A549 (cell line): ENCODE results near the gene UPB1.
"Not testable (repeated sequence)": the region's sequence is repeated elsewhere in the genome, so short reads cannot be mapped to it uniquely, and the experiment has no call there.

ENCODE experiments used
- BHLHE40 ChIP-seq: IDR thresholded peaks from 2 replicates; pipeline ENCODE4 v1.6.1; 2012; ENCODE audit warnings: low read depth, low read length, inconsistent platforms
- CTCF ChIP-seq: fragments of >200 bp; sonication (Bioruptor Twin); formaldehyde crosslinking; IDR thresholded peaks from 3 replicates; pipeline ENCODE4 v1.5.1; 2016
- HDAC2 ChIP-seq: fragments of 200-600 bp; sonication (generic); IDR thresholded peaks from 2 replicates; pipeline ENCODE4 v1.6.1; 2016
- JUN ChIP-seq, 2 experiments: fragments of >200 bp; sonication (Bioruptor Twin); formaldehyde crosslinking; IDR thresholded peaks; 2 replicates in 1 of 2; 3 replicates in 1 of 2; pipeline ENCODE4 v1.6.1; 2016 to 2017
- PHF8 ChIP-seq: fragments of 200-600 bp; sonication (generic); IDR thresholded peaks from 2 replicates; pipeline ENCODE4 v1.6.1; 2016; ENCODE audit warnings: low read depth, mild to moderate bottlenecking, antibody characterized with exemption, moderate library complexity, borderline replicate concordance
- POLR2A ChIP-seq: IDR thresholded peaks from 2 replicates; pipeline ENCODE4 v1.6.1; 2012; ENCODE audit warnings: mild to moderate bottlenecking, low read length
- REST ChIP-seq: fragments of 200-600 bp; sonication (generic); IDR thresholded peaks from 2 replicates; pipeline ENCODE4 v1.6.1; 2016; ENCODE audit warnings: antibody characterized with exemption, mild to moderate bottlenecking, moderate library complexity
- RNF2 ChIP-seq: fragments of 200-600 bp; sonication (generic); IDR thresholded peaks from 2 replicates; pipeline ENCODE4 v1.6.1; 2016; ENCODE audit warnings: low read depth, mild to moderate bottlenecking, antibody characterized with exemption, moderate library complexity, borderline replicate concordance

- not testable (repeated sequence) for TF ChIP-seq PHF8; RNF2; BHLHE40; CTCF; JUN (IDR thresholded peaks at IDR 0.05); POLR2A; HDAC2; REST
Observed at GRCh38 chr22:24530968-24531367, 35.8 kb downstream of the UPB1 start.
